Fibroblast of skin of scalp (primary cell): ENCODE measurements around the gene PTCD1.

Source experiments
- DNase-seq: peaks from one replicate; pipeline ENCODE4 v3.0.0-alpha.2; 2013

Gene PTCD1

GRCh38 chr7:99408379-99409191 lies 30.0 kb downstream of the PTCD1 start, which contains the start of the genes BUD31 and PDAP1:
BUD31 (plus strand) TSS chr7:99408969; CDS start chr7:99411093, 2,124 bp downstream.
PDAP1 (minus strand) TSS chr7:99408597; CDS start chr7:99408548, 49 bp downstream.
- peak; percentile 95 for DNase-seq

GRCh38 chr7:99407872-99408378 lies 30.7 kb downstream of the PTCD1 start:
- DNase-seq = peak; percentile 67

- DNase-seq = no peak
Measured at GRCh38 chr7:99406557-99406956, 32.0 kb downstream of the PTCD1 start.

- no peak for DNase-seq
Measured at GRCh38 chr7:99404977-99405320, 33.6 kb downstream of the PTCD1 start.

GRCh38 chr7:99404235-99404976 lies 34.2 kb downstream of the PTCD1 start:
- DNase-seq = no peak

- DNase-seq = no peak
Measured at GRCh38 chr7:99403764-99404163, 34.8 kb downstream of the PTCD1 start.

GRCh38 chr7:99402854-99403253 lies 35.7 kb downstream of the PTCD1 start:
- DNase-seq = no peak

- no peak for DNase-seq
Measured at GRCh38 chr7:99399597-99399996, 39.0 kb downstream of the PTCD1 start.

- DNase-seq = no peak
Measured at GRCh38 chr7:99398891-99399445, 39.6 kb downstream of the PTCD1 start.

- DNase-seq = no peak
Measured at GRCh38 chr7:99397297-99397983, 41.2 kb downstream of the PTCD1 start.

- no peak for DNase-seq
Measured at GRCh38 chr7:99396418-99397296, 41.9 kb downstream of the PTCD1 start.

- no peak for DNase-seq
Measured at GRCh38 chr7:99395616-99396327, 42.8 kb downstream of the PTCD1 start.

GRCh38 chr7:99394188-99394502 lies 44.5 kb downstream of the PTCD1 start:
- no peak for DNase-seq

GRCh38 chr7:99393355-99394187 lies 45.0 kb downstream of the PTCD1 start:
- DNase-seq = no peak

- DNase-seq = no peak
Measured at GRCh38 chr7:99392659-99393354, 45.8 kb downstream of the PTCD1 start.

GRCh38 chr7:99392046-99392445 lies 46.6 kb downstream of the PTCD1 start:
- no peak for DNase-seq

- no peak for DNase-seq
Measured at GRCh38 chr7:99390941-99391602, 47.5 kb downstream of the PTCD1 start.

- no peak for DNase-seq
Measured at GRCh38 chr7:99389772-99390171, 48.8 kb downstream of the PTCD1 start.

- DNase-seq = no peak
Measured at GRCh38 chr7:99387912-99388311, 50.7 kb downstream of the PTCD1 start.
